ENCODE results near the gene SLC22A7.

SLC22A7 gene

GRCh38 chr6:43318011-43318410, 20.0 kb downstream of the SLC22A7 start:
- Histone ChIP-seq H3K79me2 (ENCODE audit: low read length) (no peaks in the 10 kb centered on the region), H3K9ac (ENCODE audit: low read length) (no peak overlapping the region), H3K27ac (ENCODE audit: low read length) (no peak overlapping the region), H3K4me2 (ENCODE audit: low read depth, low read length) (no peak overlapping the region), H3K4me1 (ENCODE audit: low read length) (no peaks in the 10 kb centered on the region), H3K9me2 (replicated peaks; ENCODE audit: insufficient read depth, low read length) (no peaks in the 10 kb centered on the region), H3K36me3 (replicated peaks; ENCODE audit: insufficient read depth, low read length) (no peaks in the 10 kb centered on the region), H3K27me3 (replicated peaks; ENCODE audit: insufficient read depth, low read length) (no peaks in the 10 kb centered on the region), H3K4me3 (ENCODE audit: low read length) (no peak overlapping the region), H3K9me3 (replicated peaks; ENCODE audit: insufficient read depth, low read length) (no peaks in the 10 kb centered on the region), H4K20me1 (ENCODE audit: insufficient read depth, low read length) (no peaks in the 10 kb centered on the region), H2AFZ (ENCODE audit: low read length) (no peak overlapping the region), H3F3A (ENCODE audit: insufficient read depth, low read length) (no peaks in the 10 kb centered on the region)
- TF ChIP-seq EZH2phosphoT487 (IDR thresholded peaks at IDR 0.05; ENCODE audit: low read length) (no peak), EZH2 (optimal IDR thresholded peaks at IDR 0.05; ENCODE audit: low read depth, low read length) (no peak), CTCF (IDR thresholded peaks at IDR 0.05; ENCODE audit: low read length) (no peak)
- no peak for DNase-seq

GRCh38 chr6:43325876-43326275, 27.8 kb downstream of the SLC22A7 start:
- no peak overlapping the region for H2AFZ ChIP-seq (ENCODE audit: low read length)
- H3K36me3 ChIP-seq (replicated peaks; ENCODE audit: insufficient read depth, low read length): no peaks in the 10 kb centered on the region
- H3K4me1 ChIP-seq (ENCODE audit: low read length): no peaks in the 10 kb centered on the region
- H3K27me3 ChIP-seq (replicated peaks; ENCODE audit: insufficient read depth, low read length): no peaks in the 10 kb centered on the region
- no peak for DNase-seq
- H3K9me3 ChIP-seq (replicated peaks; ENCODE audit: insufficient read depth, low read length): no peaks in the 10 kb centered on the region
- no peak overlapping the region for H3K4me3 ChIP-seq (ENCODE audit: low read length)
- H3K9ac ChIP-seq (ENCODE audit: low read length): no peak overlapping the region
- H3K79me2 ChIP-seq (ENCODE audit: low read length): no peaks in the 10 kb centered on the region
- H3F3A ChIP-seq (ENCODE audit: insufficient read depth, low read length): no peaks in the 10 kb centered on the region
- no peak overlapping the region for H3K4me2 ChIP-seq (ENCODE audit: low read depth, low read length)
- no peak overlapping the region for H3K27ac ChIP-seq (ENCODE audit: low read length)
- no peak for TF ChIP-seq CTCF (IDR thresholded peaks at IDR 0.05; ENCODE audit: low read length)
- TF ChIP-seq EZH2phosphoT487 (IDR thresholded peaks at IDR 0.05; ENCODE audit: low read length): no peak
- TF ChIP-seq EZH2 (optimal IDR thresholded peaks at IDR 0.05; ENCODE audit: low read depth, low read length): no peak
- H4K20me1 ChIP-seq (ENCODE audit: insufficient read depth, low read length): no peaks in the 10 kb centered on the region
- no peaks in the 10 kb centered on the region for H3K9me2 ChIP-seq (replicated peaks; ENCODE audit: insufficient read depth, low read length)

- TF ChIP-seq EZH2 (optimal IDR thresholded peaks at IDR 0.05; ENCODE audit: low read depth, low read length) (no peak), CTCF (IDR thresholded peaks at IDR 0.05; ENCODE audit: low read length) (no peak), EZH2phosphoT487 (IDR thresholded peaks at IDR 0.05; ENCODE audit: low read length) (no peak)
- Histone ChIP-seq H2AFZ (ENCODE audit: low read length) (no peak overlapping the region), H3K79me2 (ENCODE audit: low read length) (no peaks in the 10 kb centered on the region), H4K20me1 (ENCODE audit: insufficient read depth, low read length) (no peaks in the 10 kb centered on the region), H3K9me3 (replicated peaks; ENCODE audit: insufficient read depth, low read length) (no peaks in the 10 kb centered on the region), H3K4me1 (ENCODE audit: low read length) (no peaks in the 10 kb centered on the region), H3K36me3 (replicated peaks; ENCODE audit: insufficient read depth, low read length) (no peaks in the 10 kb centered on the region), H3K4me2 (ENCODE audit: low read depth, low read length) (no peak overlapping the region), H3K27me3 (replicated peaks; ENCODE audit: insufficient read depth, low read length) (no peaks in the 10 kb centered on the region), H3K27ac (ENCODE audit: low read length) (no peak overlapping the region), H3F3A (ENCODE audit: insufficient read depth, low read length) (no peaks in the 10 kb centered on the region), H3K9ac (ENCODE audit: low read length) (no peak overlapping the region), H3K4me3 (ENCODE audit: low read length) (no peak overlapping the region), H3K9me2 (replicated peaks; ENCODE audit: insufficient read depth, low read length) (no peaks in the 10 kb centered on the region)
- DNase-seq: no peak
These were observed 30.5 kb downstream of the SLC22A7 start for GRCh38 chr6:43328528-43328927.
